SK-N-SH (cell line): ENCODE data around the gene PITPNM3.

Experiments
- CTCF ChIP-seq: fragments of 200-600 bp; sonication (generic); IDR thresholded peaks from 2 replicates; pipeline ENCODE4 v1.6.1; 2017; ENCODE audit warnings: antibody characterized with exemption, mild to moderate bottlenecking, moderate library complexity
- EZH2phosphoT487 ChIP-seq: fragments of 200-600 bp; sonication (generic); IDR thresholded peaks from 2 replicates; pipeline ENCODE4 v1.6.1; 2017; ENCODE audit warnings: low read depth, mixed run types, mild to moderate bottlenecking, antibody characterized with exemption, moderate library complexity, borderline replicate concordance
- FOXJ3 ChIP-seq: sonication (generic); formaldehyde crosslinking; IDR thresholded peaks from 2 replicates; pipeline ENCODE4 v1.5.1; 2020; ENCODE audit warnings: mild to moderate bottlenecking, missing genetic modification reagents
- PBX3 ChIP-seq: IDR thresholded peaks from 2 replicates; pipeline ENCODE4; 2012
- POLR2AphosphoS5 ChIP-seq: IDR thresholded peaks from 2 replicates; pipeline ENCODE4 v1.6.1; 2012; ENCODE audit warnings: low read depth, low read length
- USF2 ChIP-seq: fragments of 150-350 bp; IDR thresholded peaks from 2 replicates; pipeline ENCODE4 v1.6.1; 2017; ENCODE audit warnings: antibody characterized with exemption, low read length, low read depth, borderline replicate concordance

- no peak for TF ChIP-seq CTCF
- TF ChIP-seq FOXJ3: no peak
- TF ChIP-seq EZH2phosphoT487: no peak
- TF ChIP-seq POLR2AphosphoS5: no peak
- no peak for TF ChIP-seq PBX3
- no peak for TF ChIP-seq USF2
Observed at GRCh38 chr17:6502871-6503509, 53.4 kb downstream of the PITPNM3 start.
